ENCODE measurements around the gene GPR50.

Gene GPR50

DNA sequence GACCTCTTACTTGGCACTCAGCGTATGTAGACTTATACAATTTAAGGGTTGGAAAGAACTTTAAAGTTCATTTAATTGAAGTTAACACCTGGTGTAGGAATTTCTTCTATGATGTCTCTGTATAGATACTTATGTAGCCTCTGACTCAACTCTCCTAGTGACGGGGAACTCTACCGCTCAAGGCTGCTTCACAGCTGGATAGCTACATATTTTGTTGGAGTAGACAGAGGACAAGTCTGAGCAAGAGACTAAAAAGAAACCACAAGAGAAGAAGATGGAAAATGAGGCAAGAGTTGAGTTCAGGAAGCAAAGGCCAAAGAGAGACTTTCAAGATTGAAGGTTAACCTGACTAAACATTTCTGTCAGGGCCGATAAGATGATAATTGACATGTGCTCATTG, 52.6 kb downstream of the GPR50 start:
- no peak for DNase-seq

Measured in activated effector memory CD4-positive, alpha-beta T cell treated with anti-CD3 and anti-CD28 coated beads, Interleukin-2, amount 50 U/mL, for 16 hours (primary cell).